Endothelial cell of umbilical vein (primary cell): Measurements from ENCODE around the gene DQX1. TPM values are rescaled to one million over a fixed set of nuclear protein-coding genes. Genes with fewer than 3 reads are reported as not detected.

Source experiments
- BruUV-seq: library from RNA; stranded (reverse); fragments of 400-500 nt; replicated peaks from 2 replicates; lab custom pipeline; 2021; lab: Mats Ljungman, UMichigan
- CTCF ChIA-PET: fragments of 300-600, 350-600 bp; sonication (Branson Sonifier 250); formaldehyde crosslinking; loops from one replicate; lab custom pipeline; 2021; ENCODE audit warnings: antibody characterized with exemption, inconsistent platforms; lab: Charles Lee
- POLR2A ChIA-PET: fragments of 300-600, 350-600 bp; sonication (Branson Sonifier 250); formaldehyde crosslinking; loops from one replicate; lab custom pipeline; 2021; ENCODE audit warnings: antibody characterized with exemption, inconsistent platforms; lab: Charles Lee
- DNase-seq: peaks from one replicate; pipeline ENCODE4 v3.0.0-alpha.2; 2011; ENCODE audit warnings: low read depth, low spot score
- FAIRE-seq: peaks from 2 replicates; lab custom pipeline; 2011; peaks lifted over from hg19 to GRCh38; lab: Jason Lieb, UNC
- H2AFZ ChIP-seq: 2 replicates; pipeline ENCODE4 v1.6.0; 2012; ENCODE audit warnings: low read depth, low read length, control low read depth, inconsistent platforms
- H3K27ac ChIP-seq: 2 replicates; pipeline ENCODE4 v1.5.1; 2011; ENCODE audit warnings: low read depth, mild to moderate bottlenecking, control low read depth, low read length, moderate library complexity; ENCODE audit not compliant: insufficient read depth
- H3K27me3 ChIP-seq, 2 experiments: 2 replicates each; pipeline versions ENCODE4 v1.6.0 to v1.6.1; 2011; ENCODE audit warnings: low read length in 2 of 2, mixed read lengths in 1 of 2; ENCODE audit not compliant: control insufficient read depth in 2 of 2, insufficient read depth in 2 of 2
- H3K36me3 ChIP-seq, 2 experiments: 2 replicates in 1 of 2; 3 replicates in 1 of 2; pipeline ENCODE4 v1.5.1; 2011; ENCODE audit warnings: low read length in 2 of 2, mild to moderate bottlenecking in 1 of 2, moderate library complexity in 1 of 2; ENCODE audit not compliant: control insufficient read depth in 2 of 2, insufficient read depth in 2 of 2; ENCODE audit errors: extremely low read depth in 1 of 2
- H3K4me1 ChIP-seq: 3 replicates; pipeline ENCODE4 v1.5.1; 2011; ENCODE audit warnings: mild to moderate bottlenecking, low read length; ENCODE audit not compliant: control insufficient read depth, insufficient read depth; ENCODE audit errors: extremely low read depth
- H3K4me2 ChIP-seq: 2 replicates; pipeline ENCODE4 v1.6.1; 2011; ENCODE audit warnings: low read length, control low read depth, mixed read lengths; ENCODE audit not compliant: insufficient read depth
- H3K4me3 ChIP-seq, 3 experiments: fragments of 200-600 bp in 1 of 3; sonication (generic), shearing (Covaris generic) in 1 of 3; replicated peaks in 1 of 3; 2 replicates each; pipeline ENCODE4 v1.5.1; 2011 to 2016; ENCODE audit warnings: control low read depth in 3 of 3, low read length in 3 of 3, mild to moderate bottlenecking in 2 of 3, inconsistent platforms in 1 of 3, low read depth in 1 of 3, moderate library complexity in 1 of 3; ENCODE audit not compliant: insufficient read depth in 1 of 3
- H3K79me2 ChIP-seq: 2 replicates; pipeline ENCODE4 v1.6.0; 2012; ENCODE audit warnings: low read length, inconsistent platforms; ENCODE audit not compliant: control insufficient read depth, insufficient read depth
- H3K9ac ChIP-seq: replicated peaks from 2 replicates; pipeline ENCODE3; 2011; ENCODE audit warnings: low read length, control low read depth; ENCODE audit not compliant: insufficient read depth; ENCODE audit errors: extremely low read depth
- H3K9me1 ChIP-seq: replicated peaks from 3 replicates; pipeline ENCODE4 v1.6.0; 2011; ENCODE audit warnings: mild to moderate bottlenecking, low read length; ENCODE audit not compliant: control insufficient read depth, insufficient read depth; ENCODE audit errors: extremely low read depth
- H3K9me3 ChIP-seq: replicated peaks from 2 replicates; pipeline ENCODE4 v1.5.1; 2012; ENCODE audit warnings: low read length, inconsistent platforms; ENCODE audit not compliant: control insufficient read depth, insufficient read depth
- H4K20me1 ChIP-seq: replicated peaks from 2 replicates; pipeline ENCODE3; 2011; ENCODE audit warnings: mild to moderate bottlenecking, low read length; ENCODE audit not compliant: control insufficient read depth, insufficient read depth; ENCODE audit errors: extremely low read depth
- CTCF ChIP-seq, 2 donors: IDR thresholded peaks; 1 replicate in 1 of 2; 2 replicates in 1 of 2; pipeline ENCODE4 v1.5.1; 2011; ENCODE audit warnings: low read length in 2 of 2, mild to moderate bottlenecking in 2 of 2, moderate library complexity in 2 of 2, control low read depth in 1 of 2, inconsistent platforms in 1 of 2, low read depth in 1 of 2; ENCODE audit not compliant: insufficient read depth in 1 of 2; ENCODE audit errors: extremely low read depth in 1 of 2
- EZH2 ChIP-seq: IDR thresholded peaks from 2 replicates; pipeline ENCODE4 v1.6.1; 2012; ENCODE audit warnings: borderline replicate concordance, low read depth, mild to moderate bottlenecking, moderate library complexity, low read length, inconsistent platforms; ENCODE audit not compliant: severe bottlenecking
- FOS ChIP-seq: IDR thresholded peaks from 2 replicates; pipeline ENCODE4 v1.6.1; 2011; ENCODE audit warnings: mild to moderate bottlenecking, low read length, moderate library complexity, borderline replicate concordance; ENCODE audit not compliant: insufficient read depth
- JUN ChIP-seq: IDR thresholded peaks from 2 replicates; pipeline ENCODE4 v1.6.1; 2011; ENCODE audit warnings: borderline replicate concordance, low read depth; ENCODE audit not compliant: insufficient read length, insufficient read depth
- POLR2A ChIP-seq: IDR thresholded peaks from 2 replicates; pipeline ENCODE4 v1.6.1; 2012; ENCODE audit warnings: low read depth, mild to moderate bottlenecking, control low read depth, low read length
- POLR2AphosphoS5 ChIP-seq: IDR thresholded peaks from 2 replicates; pipeline ENCODE4 v1.6.1; 2012; ENCODE audit warnings: low read depth, mild to moderate bottlenecking, control low read depth, low read length, moderate library complexity; ENCODE audit not compliant: insufficient read depth
- dilution Hi-C: fragments of 300-500 bp; cut with MboI; formaldehyde crosslinking; loops from one replicate; pipeline ENCODE4 v1.15.0; 2019; ENCODE audit warnings: low sequenced_read_pairs; ENCODE audit not compliant: extremely low pct_ligation_motif_present
- intact Hi-C: fragments of 100-400 bp; cut with micrococcal nuclease; formaldehyde crosslinking; loops from one replicate; pipeline ENCODE4 v1.10.0; 2022
- polyA plus RNA-seq, 4 experiments: library from polyadenylated mRNA; depleted of rRNA in 3 of 4; stranded (reverse) in 3 of 4; unstranded in 1 of 4; fragments of >200 nt; gene quantifications; 2 replicates each; pipeline versions ENCODE4 v1.2.1 to v1.2.3, GENCODE V29; 2011 to 2012; ENCODE audit warnings: missing spikeins in 1 of 4
- total RNA-seq: library from RNA; stranded (reverse); gene quantifications from 2 replicates; pipeline ENCODE4 v1.2.3, GENCODE V29; 2021
- TF ChIP-seq, protein P1 (sequence below): IDR thresholded peaks from 2 replicates; pipeline ENCODE4 v1.6.1; 2011; ENCODE audit not compliant: insufficient read depth, insufficient read length

DQX1 gene
- total and polyA plus RNA-seq, 2 donors (not counting 3 experiments of a cell fraction or from before 2014, with no cell fraction given), result 0.06 to 0.44 TPM

DNA sequence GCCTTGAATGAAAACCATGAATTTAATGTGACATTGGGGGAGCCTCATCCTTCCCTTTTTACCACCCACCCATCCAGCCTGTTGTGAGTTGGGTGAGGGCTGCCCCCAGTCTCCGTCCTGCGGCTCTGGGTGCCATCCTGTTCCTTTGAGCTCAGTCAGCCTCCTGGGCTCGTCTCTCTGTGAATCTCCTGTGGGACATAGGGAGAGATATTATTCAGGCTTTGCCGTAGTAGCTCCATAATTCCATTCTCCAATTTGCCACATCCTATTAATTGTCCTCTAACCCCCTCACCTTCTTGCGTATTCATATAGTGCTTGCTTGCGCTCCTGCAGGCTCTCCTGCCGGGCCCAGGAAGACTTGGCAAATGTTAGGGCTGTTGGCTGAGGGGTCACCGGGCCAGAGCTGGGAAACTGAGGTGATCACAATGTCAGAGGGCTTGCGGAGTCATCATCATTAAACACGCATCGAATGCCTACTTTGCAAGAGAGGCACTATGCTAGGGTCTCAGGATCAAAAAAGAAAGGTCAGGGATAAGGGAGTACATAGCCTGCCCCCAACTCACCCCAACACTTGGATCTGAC is 709 bp upstream of the DQX1 start:
- BruUV-seq, result no TSS peak
- no peaks in the 10 kb centered on the region for H4K20me1 ChIP-seq
- dilution Hi-C loops (no loop called here), intact Hi-C loops (no loop called here)
- POLR2A ChIA-PET, result interaction anchor here (0.9 kb wide), 1 partner anchor 23 kb away, joined by 4 read pairs; no protein-coding TSS in a partner anchor
- no peak overlapping the region for H3K4me3 ChIP-seq
- H3K9ac ChIP-seq, result no peak overlapping the region
- H3K79me2 ChIP-seq, result peaks cover 19% of the 10 kb centered on the region
- CTCF ChIA-PET, result interaction anchor here (1.1 to 1.2 kb wide), 2 partner anchors 18 to 44 kb away, joined by 3 to 7 read pairs; partner anchors contain the start of genes CCDC142 and TTC31
- H3K9me1 ChIP-seq, result no peaks in the 10 kb centered on the region
- peaks cover 6 to 16% of the 10 kb centered on the region in 2 experiments for H3K36me3 ChIP-seq
- H3K9me3 ChIP-seq, result no peaks in the 10 kb centered on the region
- no peak for DNase-seq
- no peak for FAIRE-seq
- H3K4me2 ChIP-seq, result no peak overlapping the region
- no peak overlapping the region for H2AFZ ChIP-seq
- H3K27me3 ChIP-seq, result peaks cover 4 to 5% of the 10 kb centered on the region in 2 experiments
- H3K4me1 ChIP-seq, result peaks cover 20% of the 10 kb centered on the region
- H3K27ac ChIP-seq, result no peak overlapping the region
- TF ChIP-seq FOS, result no peak
- TF ChIP-seq EZH2, result no peak
- TF ChIP-seq POLR2A, result no peak
- TF ChIP-seq, protein P1, sequence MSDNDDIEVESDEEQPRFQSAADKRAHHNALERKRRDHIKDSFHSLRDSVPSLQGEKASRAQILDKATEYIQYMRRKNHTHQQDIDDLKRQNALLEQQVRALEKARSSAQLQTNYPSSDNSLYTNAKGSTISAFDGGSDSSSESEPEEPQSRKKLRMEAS, result no peak
- no peak for TF ChIP-seq JUN
- no peak for TF ChIP-seq CTCF (IDR thresholded peaks at IDR 0.05; ENCODE audit: extremely low read depth in 1 of 2, insufficient read depth in 1 of 2, low read depth in 1 of 2, low read length in 2 of 2)
- TF ChIP-seq POLR2AphosphoS5, result no peak
